Renal cortical epithelial cell (primary cell): Measurements from ENCODE around the gene PDCD1. TPM values are rescaled to one million over a fixed set of nuclear protein-coding genes. Genes with fewer than 3 reads are reported as not detected.
"Not testable (repeated sequence)": the region's sequence is repeated elsewhere in the genome, so short reads cannot be mapped to it uniquely, and the experiment has no call there.

Source experiments
- DNase-seq: peaks from one replicate; pipeline ENCODE4 v3.0.0-alpha.2; 2011; ENCODE audit warnings: low read depth
- total RNA-seq: library from RNA; depleted of rRNA; stranded (reverse); fragments of >200 nt; gene quantifications from 2 replicates; pipeline ENCODE4 v1.2.3, GENCODE V29; 2014

The PDCD1 gene
- total RNA-seq, 1 donor from 2014 or later = 0.15 TPM

GRCh38 chr2:241834527-241835210 is 24.0 kb downstream of the PDCD1 start:
- DNase-seq = no peak

GRCh38 chr2:241833756-241834526 is 24.8 kb downstream of the PDCD1 start:
- DNase-seq = not testable (repeated sequence)

GRCh38 chr2:241833101-241833663 is 25.5 kb downstream of the PDCD1 start:
- no peak for DNase-seq

- DNase-seq = no peak
Measured at GRCh38 chr2:241827394-241827793, 31.3 kb downstream of the PDCD1 start.

GRCh38 chr2:241823531-241824437 is 34.9 kb downstream of the PDCD1 start:
- DNase-seq = not testable (repeated sequence)

GRCh38 chr2:241822264-241822623 is 36.5 kb downstream of the PDCD1 start:
- DNase-seq = no peak

- DNase-seq = no peak
Measured at GRCh38 chr2:241821460-241822263, 37.0 kb downstream of the PDCD1 start.

- DNase-seq = no peak
Measured at GRCh38 chr2:241820625-241821384, 37.9 kb downstream of the PDCD1 start.

GRCh38 chr2:241819947-241820624 is 38.6 kb downstream of the PDCD1 start:
- not testable (repeated sequence) for DNase-seq

GRCh38 chr2:241818943-241819270 is 39.8 kb downstream of the PDCD1 start:
- DNase-seq = no peak

- DNase-seq = no peak
Measured at GRCh38 chr2:241818229-241818942, 40.3 kb downstream of the PDCD1 start.

- DNase-seq = not testable (repeated sequence)
Measured at GRCh38 chr2:241817821-241818215, 40.9 kb downstream of the PDCD1 start.

GRCh38 chr2:241817126-241817820 is 41.4 kb downstream of the PDCD1 start:
- no peak for DNase-seq

- no peak for DNase-seq
Measured at GRCh38 chr2:241816431-241817121, 42.1 kb downstream of the PDCD1 start.

GRCh38 chr2:241815477-241816430 is 42.9 kb downstream of the PDCD1 start:
- no peak for DNase-seq

GRCh38 chr2:241814643-241815476 is 43.8 kb downstream of the PDCD1 start:
- DNase-seq = no peak
